ENCODE measurements around the gene SLAIN2. TPM values are rescaled to one million over a fixed set of nuclear protein-coding genes. Genes with fewer than 3 reads are reported as not detected.

Gene SLAIN2
- total RNA-seq, 1 donor from 2014 or later: 90.5 TPM

DNA sequence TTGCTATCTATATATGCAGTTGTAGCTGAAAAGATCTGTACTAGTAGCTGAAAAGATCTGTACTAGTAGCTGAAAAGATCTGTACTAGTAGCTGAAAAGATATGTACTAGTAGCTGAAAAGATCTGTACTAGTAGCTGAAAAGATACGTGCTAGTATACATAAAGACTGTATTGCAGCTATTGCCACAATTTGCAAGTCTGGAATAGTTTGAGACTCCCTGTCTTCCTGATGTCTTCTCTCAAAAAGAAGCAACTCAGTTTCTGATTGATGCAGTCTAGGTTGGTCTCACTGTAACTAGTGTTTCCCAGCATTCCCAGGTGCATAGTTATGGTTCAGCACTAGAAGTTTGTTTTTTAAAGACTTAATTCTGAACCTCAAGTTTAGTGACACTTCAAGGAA is 15.0 kb downstream of the SLAIN2 start:
- Histone ChIP-seq H3K9ac (ENCODE audit: low read length) (no peak overlapping the region), H4K20me1 (ENCODE audit: insufficient read depth, low read length) (peaks cover 39% of the 10 kb centered on the region), H2AFZ (ENCODE audit: low read depth, low read length) (no peak overlapping the region), H3K27me3 (ENCODE audit: insufficient read depth, low read length) (no peaks in the 10 kb centered on the region), H3K79me2 (ENCODE audit: insufficient read depth, low read length) (peaks cover 94% of the 10 kb centered on the region), H3K9me3 (ENCODE audit: insufficient read depth, low read depth, low read length) (no peaks in the 10 kb centered on the region), H3K27ac (ENCODE audit: low read depth, low read length) (no peak overlapping the region), H3K4me3 (ENCODE audit: insufficient read depth, low read depth, low read length) (no peak overlapping the region), H3K4me1 (ENCODE audit: insufficient read depth, low read length) (peaks cover 13% of the 10 kb centered on the region), H3K36me3 (ENCODE audit: insufficient read depth, low read length) (no peaks in the 10 kb centered on the region), H3K4me2 (ENCODE audit: low read length) (no peak overlapping the region)
- Mint-ChIP-seq H3K36me3 (ENCODE audit: low read depth, unreplicated experiment) (peaks cover 8% of the 10 kb centered on the region), H3K4me1 (ENCODE audit: low read depth, unreplicated experiment) (peaks cover 23% of the 10 kb centered on the region), H3K4me3 (ENCODE audit: unreplicated experiment) (no peak overlapping the region), H3K9me3 (ENCODE audit: unreplicated experiment) (peaks cover 6% of the 10 kb centered on the region), H3K27ac (ENCODE audit: unreplicated experiment) (no peak overlapping the region), H3K27me3 (ENCODE audit: low read depth, unreplicated experiment) (no peaks in the 10 kb centered on the region)
- no peak for TF ChIP-seq EZH2 (IDR thresholded peaks at IDR 0.05; ENCODE audit: insufficient read depth, low read length)
- TF ChIP-seq, protein P1, sequence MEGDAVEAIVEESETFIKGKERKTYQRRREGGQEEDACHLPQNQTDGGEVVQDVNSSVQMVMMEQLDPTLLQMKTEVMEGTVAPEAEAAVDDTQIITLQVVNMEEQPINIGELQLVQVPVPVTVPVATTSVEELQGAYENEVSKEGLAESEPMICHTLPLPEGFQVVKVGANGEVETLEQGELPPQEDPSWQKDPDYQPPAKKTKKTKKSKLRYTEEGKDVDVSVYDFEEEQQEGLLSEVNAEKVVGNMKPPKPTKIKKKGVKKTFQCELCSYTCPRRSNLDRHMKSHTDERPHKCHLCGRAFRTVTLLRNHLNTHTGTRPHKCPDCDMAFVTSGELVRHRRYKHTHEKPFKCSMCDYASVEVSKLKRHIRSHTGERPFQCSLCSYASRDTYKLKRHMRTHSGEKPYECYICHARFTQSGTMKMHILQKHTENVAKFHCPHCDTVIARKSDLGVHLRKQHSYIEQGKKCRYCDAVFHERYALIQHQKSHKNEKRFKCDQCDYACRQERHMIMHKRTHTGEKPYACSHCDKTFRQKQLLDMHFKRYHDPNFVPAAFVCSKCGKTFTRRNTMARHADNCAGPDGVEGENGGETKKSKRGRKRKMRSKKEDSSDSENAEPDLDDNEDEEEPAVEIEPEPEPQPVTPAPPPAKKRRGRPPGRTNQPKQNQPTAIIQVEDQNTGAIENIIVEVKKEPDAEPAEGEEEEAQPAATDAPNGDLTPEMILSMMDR (IDR thresholded peaks at IDR 0.05; ENCODE audit: insufficient read depth, low read depth, low read length): no peak
- DNase-seq (ENCODE audit: low read depth) (no peak), FAIRE-seq (no peak)

- Histone ChIP-seq H4K20me1 (ENCODE audit: insufficient read depth, low read length) (peaks cover 13% of the 10 kb centered on the region), H3K27ac (ENCODE audit: low read depth, low read length) (peak overlapping the region; percentile 90), H3K4me1 (ENCODE audit: insufficient read depth, low read length) (peaks cover 15% of the 10 kb centered on the region), H3K27me3 (ENCODE audit: insufficient read depth, low read length) (no peaks in the 10 kb centered on the region), H3K9ac (ENCODE audit: low read length) (peak overlapping the region; percentile 75), H2AFZ (ENCODE audit: low read depth, low read length) (no peak overlapping the region), H3K4me3 (ENCODE audit: insufficient read depth, low read depth, low read length) (peak overlapping the region; percentile 18), H3K79me2 (ENCODE audit: insufficient read depth, low read length) (peaks cover 72% of the 10 kb centered on the region), H3K9me3 (ENCODE audit: insufficient read depth, low read depth, low read length) (no peaks in the 10 kb centered on the region), H3K4me2 (ENCODE audit: low read length) (peak overlapping the region; percentile 72), H3K36me3 (ENCODE audit: insufficient read depth, low read length) (no peaks in the 10 kb centered on the region)
- no peaks in the 10 kb centered on the region for H3K27me3 Mint-ChIP-seq (ENCODE audit: low read depth, unreplicated experiment)
- H3K36me3 Mint-ChIP-seq (ENCODE audit: low read depth, unreplicated experiment): no peaks in the 10 kb centered on the region
- TF ChIP-seq, protein P1 (IDR thresholded peaks at IDR 0.05; ENCODE audit: insufficient read depth, low read depth, low read length): no peak
- no peak for TF ChIP-seq EZH2 (IDR thresholded peaks at IDR 0.05; ENCODE audit: insufficient read depth, low read length)
- H3K4me3 Mint-ChIP-seq (ENCODE audit: unreplicated experiment): peak overlapping the region; percentile 55
- peaks cover 23% of the 10 kb centered on the region for H3K4me1 Mint-ChIP-seq (ENCODE audit: low read depth, unreplicated experiment)
- peak overlapping the region; percentile 97 for H3K27ac Mint-ChIP-seq (ENCODE audit: unreplicated experiment)
- DNase-seq (ENCODE audit: low read depth): peak; percentile 91
- peak; percentile 87 for FAIRE-seq
- H3K9me3 Mint-ChIP-seq (ENCODE audit: unreplicated experiment): no peaks in the 10 kb centered on the region
Measured at GRCh38 chr4:48360285-48361011, 19.1 kb downstream of the SLAIN2 start.

DNA sequence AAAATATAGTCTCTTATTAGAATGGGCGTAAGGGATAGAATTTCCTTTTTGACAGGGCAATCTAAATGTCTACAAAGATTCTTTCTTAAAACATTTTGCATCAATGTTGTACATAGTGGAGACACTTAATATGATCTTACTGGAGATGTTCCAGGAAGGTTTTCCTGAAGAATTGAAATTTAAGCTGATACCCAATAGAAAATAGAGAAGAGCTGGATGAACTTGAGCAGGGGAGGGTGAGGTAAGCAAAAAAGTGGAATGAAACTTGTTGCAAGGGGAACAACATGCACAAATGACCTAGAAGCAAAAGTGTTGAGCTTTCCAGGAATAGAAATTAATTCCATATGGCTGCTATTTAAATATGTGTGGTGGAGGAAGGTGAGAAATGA is 19.7 kb downstream of the SLAIN2 start:
- Mint-ChIP-seq H3K4me3 (ENCODE audit: unreplicated experiment) (peak overlapping the region; percentile 55), H3K27ac (ENCODE audit: unreplicated experiment) (peak overlapping the region; percentile 97), H3K4me1 (ENCODE audit: low read depth, unreplicated experiment) (peaks cover 23% of the 10 kb centered on the region), H3K9me3 (ENCODE audit: unreplicated experiment) (no peaks in the 10 kb centered on the region), H3K36me3 (ENCODE audit: low read depth, unreplicated experiment) (peaks cover 3% of the 10 kb centered on the region), H3K27me3 (ENCODE audit: low read depth, unreplicated experiment) (no peaks in the 10 kb centered on the region)
- no peaks in the 10 kb centered on the region for H3K36me3 ChIP-seq (ENCODE audit: insufficient read depth, low read length)
- peaks cover 72% of the 10 kb centered on the region for H3K79me2 ChIP-seq (ENCODE audit: insufficient read depth, low read length)
- DNase-seq (ENCODE audit: low read depth) (peak; percentile 56), FAIRE-seq (no peak)
- H3K27me3 ChIP-seq (ENCODE audit: insufficient read depth, low read length): no peaks in the 10 kb centered on the region
- no peak overlapping the region for H3K4me3 ChIP-seq (ENCODE audit: insufficient read depth, low read depth, low read length)
- peaks cover 15% of the 10 kb centered on the region for H3K4me1 ChIP-seq (ENCODE audit: insufficient read depth, low read length)
- no peak overlapping the region for H2AFZ ChIP-seq (ENCODE audit: low read depth, low read length)
- TF ChIP-seq, protein P1 (IDR thresholded peaks at IDR 0.05; ENCODE audit: insufficient read depth, low read depth, low read length): no peak
- TF ChIP-seq EZH2 (IDR thresholded peaks at IDR 0.05; ENCODE audit: insufficient read depth, low read length): no peak
- H3K9me3 ChIP-seq (ENCODE audit: insufficient read depth, low read depth, low read length): no peaks in the 10 kb centered on the region
- H4K20me1 ChIP-seq (ENCODE audit: insufficient read depth, low read length): peaks cover 12% of the 10 kb centered on the region
- peak overlapping the region; percentile 90 for H3K27ac ChIP-seq (ENCODE audit: low read depth, low read length)
- peak overlapping the region; percentile 75 for H3K9ac ChIP-seq (ENCODE audit: low read length)
- peak overlapping the region; percentile 72 for H3K4me2 ChIP-seq (ENCODE audit: low read length)
